Mesenchymal stem cell (in vitro differentiated cells and primary cell): ENCODE measurements around the gene TIE1.

Source experiments
- DNase-seq: peaks from one replicate; pipeline ENCODE4 v3.0.0-alpha.2; 2013
- H2AFZ ChIP-seq: one replicate; pipeline ENCODE4 v1.6.1; 2013; ENCODE audit warnings: low read depth, mild to moderate bottlenecking, control low read depth, inconsistent platforms, low read length, moderate library complexity
- H2AK5ac ChIP-seq: 2 replicates; pipeline ENCODE4 v1.6.1; 2013; ENCODE audit warnings: low read length, moderate library complexity, mild to moderate bottlenecking, inconsistent platforms; ENCODE audit not compliant: severe bottlenecking
- H2BK120ac ChIP-seq: one replicate; pipeline ENCODE4 v1.6.1; 2013; ENCODE audit warnings: low read depth, mild to moderate bottlenecking, inconsistent platforms, low read length, moderate library complexity
- H2BK12ac ChIP-seq, 2 experiments: one replicate each; pipeline ENCODE4 v1.6.1; 2013; ENCODE audit warnings: inconsistent platforms in 2 of 2, low read length in 2 of 2, mild to moderate bottlenecking in 2 of 2, moderate library complexity in 2 of 2, control low read depth in 1 of 2
- H2BK15ac ChIP-seq: one replicate; pipeline ENCODE4 v1.6.1; 2013; ENCODE audit warnings: mild to moderate bottlenecking, low read depth, inconsistent platforms; ENCODE audit not compliant: poor library complexity, severe bottlenecking
- H2BK5ac ChIP-seq: 2 replicates; pipeline ENCODE4 v1.6.1; 2013; ENCODE audit warnings: low read depth, mild to moderate bottlenecking, low read length, control low read depth, inconsistent platforms; ENCODE audit not compliant: poor library complexity, severe bottlenecking
- H3K14ac ChIP-seq, 2 experiments: one replicate each; pipeline ENCODE4 v1.6.1; 2013; ENCODE audit warnings: inconsistent platforms in 2 of 2, low read length in 2 of 2, control low read depth in 1 of 2, mild to moderate bottlenecking in 1 of 2, moderate library complexity in 1 of 2
- H3K18ac ChIP-seq, 2 experiments: one replicate each; pipeline ENCODE4 v1.6.1; 2013; ENCODE audit warnings: inconsistent platforms in 2 of 2, low read length in 2 of 2, control low read depth in 1 of 2, low read depth in 1 of 2, mild to moderate bottlenecking in 1 of 2
- H3K23ac ChIP-seq, 2 experiments: one replicate each; pipeline ENCODE4 v1.6.1; 2013; ENCODE audit warnings: inconsistent platforms in 2 of 2, low read length in 2 of 2, mild to moderate bottlenecking in 2 of 2, moderate library complexity in 2 of 2, control low read depth in 1 of 2
- H3K27ac ChIP-seq: 2 replicates; pipeline ENCODE4 v1.5.1; 2013; ENCODE audit warnings: mild to moderate bottlenecking, moderate library complexity, low read length, control low read depth, inconsistent platforms; ENCODE audit not compliant: poor library complexity, severe bottlenecking
- H3K27me3 ChIP-seq, 2 experiments: 2 replicates each; pipeline versions ENCODE4 v1.6.1 to v1.7.0; 2013; ENCODE audit warnings: low read length in 2 of 2, mild to moderate bottlenecking in 2 of 2, moderate library complexity in 2 of 2, control low read depth in 1 of 2, inconsistent platforms in 1 of 2; ENCODE audit not compliant: control insufficient read depth in 1 of 2, insufficient read depth in 1 of 2
- H3K36me3 ChIP-seq, 2 experiments: 2 replicates each; pipeline versions ENCODE4 v1.6.1 to v1.7.0; 2013; ENCODE audit warnings: low read length in 2 of 2, control low read depth in 1 of 2, inconsistent platforms in 1 of 2, low read depth in 1 of 2, mild to moderate bottlenecking in 1 of 2; ENCODE audit not compliant: insufficient read depth in 2 of 2, control insufficient read depth in 1 of 2
- H3K4ac ChIP-seq, 2 experiments: one replicate each; pipeline ENCODE4 v1.6.1; 2013; ENCODE audit warnings: inconsistent platforms in 2 of 2, low read length in 2 of 2, mild to moderate bottlenecking in 2 of 2, moderate library complexity in 2 of 2, control low read depth in 1 of 2, low read depth in 1 of 2
- H3K4me1 ChIP-seq: 2 replicates; pipeline ENCODE4 v1.6.1; 2013; ENCODE audit warnings: low read depth, low read length, control low read depth; ENCODE audit not compliant: control insufficient read depth, insufficient read depth
- H3K4me2 ChIP-seq: 2 replicates; pipeline ENCODE4 v1.6.1; 2013; ENCODE audit warnings: low read length, mild to moderate bottlenecking, inconsistent platforms; ENCODE audit not compliant: poor library complexity, severe bottlenecking
- H3K4me3 ChIP-seq, 2 experiments: 2 replicates each; pipeline versions ENCODE4 v1.5.1 to v1.7.0; 2013; ENCODE audit warnings: low read length in 2 of 2, mild to moderate bottlenecking in 2 of 2, control low read depth in 1 of 2, low read depth in 1 of 2; ENCODE audit not compliant: insufficient read depth in 1 of 2
- H3K79me1 ChIP-seq: replicated peaks from 2 replicates; pipeline ENCODE4 v1.6.1; 2013; ENCODE audit warnings: mild to moderate bottlenecking, control low read depth, low read length, inconsistent platforms; ENCODE audit not compliant: poor library complexity, severe bottlenecking
- H3K9ac ChIP-seq: 2 replicates; pipeline ENCODE4 v1.7.0; 2013; ENCODE audit warnings: mild to moderate bottlenecking, low read length, moderate library complexity
- H3K9me3 ChIP-seq: 2 replicates; pipeline ENCODE4 v1.7.0; 2013; ENCODE audit warnings: mild to moderate bottlenecking, low read length; ENCODE audit not compliant: control insufficient read depth
- H4K8ac ChIP-seq: one replicate; pipeline ENCODE4 v1.6.1; 2013; ENCODE audit warnings: inconsistent platforms, mild to moderate bottlenecking, low read length, moderate library complexity
- H4K91ac ChIP-seq: one replicate; pipeline ENCODE4 v1.6.1; 2013; ENCODE audit warnings: mild to moderate bottlenecking, low read length, inconsistent platforms
- WGBS: methylation state at CpG from one replicate; pipeline ENCODE4 v1.1.7; 2013; ENCODE audit warnings: mixed read lengths; 5-methylcytosine and 5-hydroxymethylcytosine counted together

The TIE1 gene

GRCh38 chr1:43305461-43305860 is 4.7 kb downstream of the TIE1 start:
- Histone ChIP-seq H3K4me3 (no peak overlapping the region), H2AFZ (no peak overlapping the region), H3K36me3 (no peaks in the 10 kb centered on the region), H4K91ac (no peak overlapping the region), H3K14ac (no peak overlapping the region), H2BK120ac (no peak overlapping the region), H3K9ac (no peak overlapping the region), H3K4me1 (peaks cover 7% of the 10 kb centered on the region), H2AK5ac (no peak overlapping the region), H3K23ac (no peak overlapping the region), H4K8ac (no peak overlapping the region), H3K79me1 (no peaks in the 10 kb centered on the region), H2BK5ac (no peak overlapping the region), H3K27ac (no peak overlapping the region), H3K4ac (no peak overlapping the region), H3K27me3 (peaks cover 3 to 5% of the 10 kb centered on the region in 2 experiments), H2BK12ac (no peak overlapping the region), H3K9me3 (no peaks in the 10 kb centered on the region), H3K18ac (no peak overlapping the region), H3K4me2 (no peak overlapping the region), H2BK15ac (no peak overlapping the region)
- DNase-seq = no peak
- 83% methylated on average over 3 of the region's 3 CpGs for WGBS

- H3K9me3 ChIP-seq = no peaks in the 10 kb centered on the region
- H3K18ac ChIP-seq = no peak overlapping the region
- H4K8ac ChIP-seq = no peak overlapping the region
These were observed 5.3 kb downstream of the TIE1 start for GRCh38 chr1:43305926-43306687.

GRCh38 chr1:43306688-43307457 is 6.1 kb downstream of the TIE1 start:
- Histone ChIP-seq H2BK15ac (no peak overlapping the region), H3K4me3 (no peak overlapping the region), H2BK12ac (no peak overlapping the region), H3K4me1 (peaks cover 7% of the 10 kb centered on the region), H3K36me3 (no peaks in the 10 kb centered on the region), H3K23ac (no peak overlapping the region), H3K79me1 (no peaks in the 10 kb centered on the region), H3K14ac (no peak overlapping the region), H2BK120ac (no peak overlapping the region), H2AK5ac (no peak overlapping the region), H4K8ac (no peak overlapping the region), H3K27ac (no peak overlapping the region), H4K91ac (no peak overlapping the region), H2AFZ (no peak overlapping the region), H3K4me2 (no peak overlapping the region), H3K9ac (no peak overlapping the region), H3K18ac (no peak overlapping the region), H3K4ac (no peak overlapping the region), H3K9me3 (no peaks in the 10 kb centered on the region), H2BK5ac (no peak overlapping the region), H3K27me3 (peaks cover 3 to 10% of the 10 kb centered on the region in 2 experiments)
- 91% methylated on average over 16 of the region's 17 CpGs for WGBS
- DNase-seq = no peak

More at GRCh38 chr1:43305926-43306687, 5.3 kb downstream of the TIE1 start:
- H4K91ac ChIP-seq = no peak overlapping the region
- H3K23ac ChIP-seq = no peak overlapping the region
- no peaks in the 10 kb centered on the region for H3K79me1 ChIP-seq
- DNase-seq = no peak
- no peak overlapping the region for H3K27ac ChIP-seq
- peaks cover 7% of the 10 kb centered on the region for H3K4me1 ChIP-seq
- no peak overlapping the region for H2BK12ac ChIP-seq
- no peak overlapping the region for H2AK5ac ChIP-seq
- H2BK120ac ChIP-seq = no peak overlapping the region
- H3K36me3 ChIP-seq = no peaks in the 10 kb centered on the region
- H3K27me3 ChIP-seq = peaks cover 3 to 8% of the 10 kb centered on the region in 2 experiments
- WGBS = 72% methylated on average over 6 of the region's 6 CpGs
- no peak overlapping the region for H2AFZ ChIP-seq
- no peak overlapping the region for H3K4me3 ChIP-seq
- no peak overlapping the region for H2BK15ac ChIP-seq
- H3K4me2 ChIP-seq = no peak overlapping the region
- no peak overlapping the region for H3K14ac ChIP-seq
- H3K4ac ChIP-seq = no peak overlapping the region
- H3K9ac ChIP-seq = no peak overlapping the region
- no peak overlapping the region for H2BK5ac ChIP-seq

GRCh38 chr1:43307458-43308158 is 6.8 kb downstream of the TIE1 start:
- no peak overlapping the region for H3K9ac ChIP-seq
- no peak overlapping the region for H3K27ac ChIP-seq
- H3K4me1 ChIP-seq = peaks cover 7% of the 10 kb centered on the region
- H3K14ac ChIP-seq = no peak overlapping the region
- H3K36me3 ChIP-seq = no peaks in the 10 kb centered on the region
- H2AK5ac ChIP-seq = no peak overlapping the region
- H3K23ac ChIP-seq = no peak overlapping the region
- H2AFZ ChIP-seq = no peak overlapping the region
- H3K79me1 ChIP-seq = no peaks in the 10 kb centered on the region
- H3K18ac ChIP-seq = no peak overlapping the region
- H2BK12ac ChIP-seq = no peak overlapping the region
- H4K91ac ChIP-seq = no peak overlapping the region
- no peak overlapping the region for H2BK120ac ChIP-seq
- no peak overlapping the region for H3K4ac ChIP-seq
- no peaks in the 10 kb centered on the region for H3K9me3 ChIP-seq
- no peak overlapping the region for H2BK15ac ChIP-seq
- no peak overlapping the region for H4K8ac ChIP-seq
- WGBS = 91% methylated on average over 9 of the region's 9 CpGs
- DNase-seq = no peak
- peaks cover 3 to 10% of the 10 kb centered on the region in 2 experiments for H3K27me3 ChIP-seq
- no peak overlapping the region for H3K4me3 ChIP-seq
- H3K4me2 ChIP-seq = no peak overlapping the region
- H2BK5ac ChIP-seq = no peak overlapping the region
